H9 (cell line): ENCODE measurements around the gene FSIP2. TPM values are rescaled to one million over a fixed set of nuclear protein-coding genes. Genes with fewer than 3 reads are reported as not detected.

ENCODE experiments used
- DNase-seq: peaks from one replicate; pipeline ENCODE4 v3.0.0-alpha.2; 2017
- H2AFZ ChIP-seq: one replicate; pipeline ENCODE4 v1.6.1; 2013; ENCODE audit warnings: mild to moderate bottlenecking, low read length, control low read depth, moderate library complexity
- H2AK5ac ChIP-seq: 2 replicates; pipeline ENCODE4 v1.6.1; 2013; ENCODE audit warnings: low read length, control low read depth, mixed read lengths; ENCODE audit not compliant: insufficient read length
- H2BK120ac ChIP-seq: one replicate; pipeline ENCODE4 v1.6.1; 2013; ENCODE audit warnings: low read depth, mild to moderate bottlenecking, low read length, control low read depth, inconsistent platforms; ENCODE audit not compliant: poor library complexity, severe bottlenecking
- H2BK12ac ChIP-seq: 2 replicates; pipeline ENCODE4 v1.6.1; 2013; ENCODE audit warnings: low read length, control low read depth, mixed read lengths, low read depth; ENCODE audit not compliant: insufficient read length
- H2BK15ac ChIP-seq: 2 replicates; pipeline ENCODE4 v1.6.1; 2013; ENCODE audit warnings: low read depth, low read length, control low read depth
- H2BK20ac ChIP-seq: one replicate; pipeline ENCODE4 v1.6.1; 2013; ENCODE audit warnings: low read depth, mild to moderate bottlenecking, low read length, control low read depth, inconsistent platforms; ENCODE audit not compliant: poor library complexity, severe bottlenecking
- H2BK5ac ChIP-seq: 2 replicates; pipeline ENCODE4 v1.6.1; 2013; ENCODE audit warnings: low read length, control low read depth, mixed read lengths; ENCODE audit not compliant: insufficient read length
- H3K14ac ChIP-seq: 2 replicates; pipeline ENCODE4 v1.6.1; 2013; ENCODE audit warnings: low read length, control low read depth; ENCODE audit not compliant: insufficient read depth
- H3K18ac ChIP-seq: 2 replicates; pipeline ENCODE4 v1.6.1; 2013; ENCODE audit warnings: low read depth, mild to moderate bottlenecking, mixed read lengths, low read length, control low read depth; ENCODE audit not compliant: insufficient read length
- H3K23ac ChIP-seq: 2 replicates; pipeline ENCODE4 v1.6.1; 2013; ENCODE audit warnings: low read length, control low read depth, mixed read lengths, low read depth; ENCODE audit not compliant: insufficient read length
- H3K23me2 ChIP-seq: 2 replicates; pipeline ENCODE4 v1.6.1; 2013; ENCODE audit warnings: low read depth, mild to moderate bottlenecking, mixed read lengths, low read length, control low read depth; ENCODE audit not compliant: insufficient read length, poor library complexity, severe bottlenecking
- H3K27ac ChIP-seq: 2 replicates; pipeline ENCODE4 v1.5.1; 2013; ENCODE audit warnings: low read length, control low read depth, mixed read lengths, low read depth; ENCODE audit not compliant: insufficient read length
- H3K27me3 ChIP-seq: 2 replicates; pipeline ENCODE4 v1.6.1; 2013; ENCODE audit warnings: low read length, control low read depth, inconsistent platforms; ENCODE audit not compliant: insufficient read depth
- H3K4ac ChIP-seq: 2 replicates; pipeline ENCODE4 v1.6.1; 2013; ENCODE audit warnings: low read depth, mild to moderate bottlenecking, control low read depth, inconsistent platforms, low read length, moderate library complexity
- H3K4me1 ChIP-seq: 2 replicates; pipeline ENCODE4 v1.6.1; 2013; ENCODE audit warnings: low read length, control low read depth, inconsistent platforms; ENCODE audit not compliant: insufficient read depth
- H3K4me2 ChIP-seq: 2 replicates; pipeline ENCODE4 v1.6.1; 2013; ENCODE audit warnings: low read length, control low read depth, mixed read lengths; ENCODE audit not compliant: insufficient read length, insufficient read depth
- H3K56ac ChIP-seq: 2 replicates; pipeline ENCODE4 v1.6.1; 2013; ENCODE audit warnings: low read depth, mild to moderate bottlenecking, mixed read lengths, low read length, control low read depth; ENCODE audit not compliant: insufficient read length
- H3K79me1 ChIP-seq: 2 replicates; pipeline ENCODE4 v1.6.1; 2013; ENCODE audit warnings: low read depth, mild to moderate bottlenecking, moderate library complexity, low read length, control low read depth, inconsistent platforms; ENCODE audit not compliant: insufficient read depth, poor library complexity, severe bottlenecking
- H3K79me2 ChIP-seq: 2 replicates; pipeline ENCODE4 v1.6.1; 2013; ENCODE audit warnings: low read length, control low read depth, inconsistent platforms; ENCODE audit not compliant: insufficient read depth
- H3K9ac ChIP-seq: 2 replicates; pipeline ENCODE4 v1.6.1; 2013; ENCODE audit warnings: low read length, control low read depth, mixed read lengths; ENCODE audit not compliant: insufficient read length; ENCODE audit errors: extremely low read depth
- H3K9me3 ChIP-seq: one replicate; pipeline ENCODE4 v1.6.1; 2013; ENCODE audit warnings: low read depth, low read length, inconsistent platforms; ENCODE audit not compliant: control insufficient read depth
- H3T11ph ChIP-seq: one replicate; pipeline ENCODE4 v1.6.1; 2013; ENCODE audit warnings: mild to moderate bottlenecking, low read length, control low read depth, inconsistent platforms
- H4K20me1 ChIP-seq: one replicate; pipeline ENCODE4 v1.6.1; 2013; ENCODE audit not compliant: control insufficient read depth, insufficient read length, insufficient read depth
- H4K5ac ChIP-seq: 2 replicates; pipeline ENCODE4 v1.6.1; 2013; ENCODE audit warnings: low read depth, mild to moderate bottlenecking, mixed read lengths, low read length, control low read depth; ENCODE audit not compliant: insufficient read length
- H4K8ac ChIP-seq: replicated peaks from 2 replicates; pipeline ENCODE4 v1.6.1; 2013; ENCODE audit warnings: low read length, control low read depth, mixed read lengths, low read depth; ENCODE audit not compliant: insufficient read length
- H4K91ac ChIP-seq: 2 replicates; pipeline ENCODE4 v1.6.1; 2013; ENCODE audit warnings: low read depth, mild to moderate bottlenecking, moderate library complexity, mixed read lengths, low read length, control low read depth; ENCODE audit not compliant: insufficient read length
- H3K27ac Mint-ChIP-seq, 3 experiments: 2 replicates in 2 of 3; 3 replicates in 1 of 3; pipeline ENCODE4 v1.8.0; 2020 to 2021; ENCODE audit warnings: mixed read lengths in 3 of 3, mild to moderate bottlenecking in 1 of 3, moderate library complexity in 1 of 3
- H3K27me3 Mint-ChIP-seq: 2 replicates; pipeline ENCODE4 v1.8.0; 2021; ENCODE audit warnings: low read depth, mild to moderate bottlenecking, moderate library complexity, mixed read lengths
- H3K36me3 Mint-ChIP-seq, 3 experiments: 2 replicates in 2 of 3; 3 replicates in 1 of 3; pipeline ENCODE4 v1.8.0; 2020 to 2021; ENCODE audit warnings: low read depth in 3 of 3, mixed read lengths in 3 of 3; ENCODE audit not compliant: insufficient read depth in 1 of 3
- H3K4me1 Mint-ChIP-seq, 2 experiments: 2 replicates each; pipeline ENCODE4 v1.8.0; 2020; ENCODE audit warnings: mixed read lengths in 2 of 2
- H3K4me3 Mint-ChIP-seq, 2 experiments: 2 replicates in 1 of 2; 3 replicates in 1 of 2; pipeline ENCODE4 v1.8.0; 2020 to 2021; ENCODE audit warnings: mild to moderate bottlenecking in 2 of 2, mixed read lengths in 2 of 2, moderate library complexity in 1 of 2
- H3K9me3 Mint-ChIP-seq, 2 experiments: 2 replicates in 1 of 2; 3 replicates in 1 of 2; pipeline ENCODE4 v1.8.0; 2020; ENCODE audit warnings: mild to moderate bottlenecking in 2 of 2, mixed read lengths in 2 of 2, moderate library complexity in 1 of 2
- WGBS: extraction: QIAGEN DNeasy Blood & Tissue Kit; methylation state at CpG from one replicate; pipeline ENCODE4 v1.1.7; 2013; ENCODE audit warnings: missing lambda C conversion rate, low lambda C conversion rate, mixed read lengths; ENCODE audit not compliant: insufficient read length; ENCODE audit errors: extremely low coverage; 5-methylcytosine and 5-hydroxymethylcytosine counted together
- total RNA-seq: library from RNA; stranded (reverse); gene quantifications from 2 replicates; pipeline ENCODE4 v1.2.1, GENCODE V29; 2021
- TF ChIP-seq, protein P1 (sequence below): fragments of 200-600 bp; sonication (generic); conservative IDR thresholded peaks from 3 replicates; pipeline ENCODE4 v1.8.0; 2021; ENCODE audit warnings: antibody characterized with exemption, mild to moderate bottlenecking

Gene FSIP2
- total RNA-seq, 1 experiment from 2014 or later, result 2.4 TPM

DNA sequence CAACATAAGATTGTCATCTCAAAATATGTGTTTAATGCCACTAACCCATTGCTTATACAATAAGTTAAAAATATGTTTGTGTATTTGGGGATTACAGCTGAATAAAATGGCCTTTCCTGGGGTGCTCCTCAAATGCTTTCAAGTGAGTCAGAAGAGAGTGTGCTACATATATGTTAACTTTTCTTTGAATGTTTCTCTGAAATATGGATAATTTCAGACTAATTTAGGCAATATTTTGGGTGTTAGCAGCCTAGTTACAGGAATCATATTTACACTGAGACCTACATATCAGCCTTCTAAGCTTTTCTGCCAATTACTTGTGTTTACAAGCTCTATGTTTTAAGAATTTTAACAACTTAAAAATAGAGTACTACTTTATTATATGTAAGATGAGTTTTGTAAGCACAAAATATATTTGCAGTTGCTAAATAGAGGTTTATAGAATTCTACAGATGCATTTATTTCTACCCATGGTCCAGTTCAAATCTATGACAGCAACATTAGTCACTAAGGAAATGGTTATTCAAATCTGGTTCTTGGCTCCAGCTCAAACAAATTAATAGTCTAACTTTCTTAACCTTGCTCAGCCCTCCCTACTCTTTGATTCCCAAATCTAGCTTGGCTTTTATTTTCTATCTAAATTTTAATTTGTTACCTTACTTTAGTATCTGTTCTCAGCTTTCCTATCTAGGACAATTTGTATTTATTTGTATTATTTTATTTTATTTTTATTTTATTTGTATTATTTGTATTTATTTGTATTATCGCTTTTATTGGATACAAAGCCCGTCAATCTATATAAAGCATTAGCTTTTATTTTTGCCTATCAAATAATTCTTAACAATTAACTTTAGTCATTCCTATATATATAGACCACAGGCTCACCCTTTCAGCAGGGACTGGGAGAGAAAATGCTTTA is 48.9 kb downstream of the FSIP2 start:
- Histone ChIP-seq H2BK20ac (no peak overlapping the region), H2AFZ (no peak overlapping the region), H4K8ac (no peak overlapping the region), H2BK5ac (no peak overlapping the region), H3K23ac (no peak overlapping the region), H4K5ac (no peak overlapping the region), H3T11ph (no peak overlapping the region), H4K91ac (no peak overlapping the region), H2BK15ac (no peak overlapping the region), H3K79me2 (no peaks in the 10 kb centered on the region), H3K79me1 (no peaks in the 10 kb centered on the region), H3K9me3 (no peaks in the 10 kb centered on the region), H3K4me2 (no peak overlapping the region), H3K18ac (no peak overlapping the region), H3K9ac (no peak overlapping the region), H2AK5ac (no peak overlapping the region), H3K14ac (no peak overlapping the region), H3K23me2 (no peaks in the 10 kb centered on the region), H3K27me3 (no peaks in the 10 kb centered on the region), H3K56ac (no peak overlapping the region), H3K4me1 (no peaks in the 10 kb centered on the region), H4K20me1 (no peaks in the 10 kb centered on the region), H2BK12ac (no peak overlapping the region), H3K4ac (no peak overlapping the region), H2BK120ac (no peak overlapping the region), H3K27ac (no peak overlapping the region)
- H3K9me3 Mint-ChIP-seq, result peaks cover 2 to 3% of the 10 kb centered on the region in 2 experiments; a peak in 2 of 5 replicates
- H3K4me1 Mint-ChIP-seq, result no peaks in the 10 kb centered on the region
- no peak for DNase-seq
- H3K27me3 Mint-ChIP-seq, result no peaks in the 10 kb centered on the region
- WGBS, result no CpG with 5 or more reads among the region's 2 CpGs
- TF ChIP-seq, protein P1, sequence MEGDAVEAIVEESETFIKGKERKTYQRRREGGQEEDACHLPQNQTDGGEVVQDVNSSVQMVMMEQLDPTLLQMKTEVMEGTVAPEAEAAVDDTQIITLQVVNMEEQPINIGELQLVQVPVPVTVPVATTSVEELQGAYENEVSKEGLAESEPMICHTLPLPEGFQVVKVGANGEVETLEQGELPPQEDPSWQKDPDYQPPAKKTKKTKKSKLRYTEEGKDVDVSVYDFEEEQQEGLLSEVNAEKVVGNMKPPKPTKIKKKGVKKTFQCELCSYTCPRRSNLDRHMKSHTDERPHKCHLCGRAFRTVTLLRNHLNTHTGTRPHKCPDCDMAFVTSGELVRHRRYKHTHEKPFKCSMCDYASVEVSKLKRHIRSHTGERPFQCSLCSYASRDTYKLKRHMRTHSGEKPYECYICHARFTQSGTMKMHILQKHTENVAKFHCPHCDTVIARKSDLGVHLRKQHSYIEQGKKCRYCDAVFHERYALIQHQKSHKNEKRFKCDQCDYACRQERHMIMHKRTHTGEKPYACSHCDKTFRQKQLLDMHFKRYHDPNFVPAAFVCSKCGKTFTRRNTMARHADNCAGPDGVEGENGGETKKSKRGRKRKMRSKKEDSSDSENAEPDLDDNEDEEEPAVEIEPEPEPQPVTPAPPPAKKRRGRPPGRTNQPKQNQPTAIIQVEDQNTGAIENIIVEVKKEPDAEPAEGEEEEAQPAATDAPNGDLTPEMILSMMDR, result no peak
- peaks cover 0 to 5% (median 0%) of the 10 kb centered on the region in 3 experiments; a peak in 2 of 7 replicates for H3K36me3 Mint-ChIP-seq
- H3K4me3 Mint-ChIP-seq, result no peak overlapping the region
- H3K27ac Mint-ChIP-seq, result no peak overlapping the region
